Body of pancreas (tissue), 4 donors: ENCODE data around the gene ANO10. TPM values are rescaled to one million over a fixed set of nuclear protein-coding genes. Genes with fewer than 3 reads are reported as not detected.

ENCODE experiments used
- ATAC-seq: fragments of 150-250 bp; one replicate; pipeline ENCODE4 v1.9.1; 2016
- DNase-seq, 4 donors: peaks; one replicate each; pipeline ENCODE4 v3.0.0-alpha.2; 2019
- H3K27ac ChIP-seq, 4 donors: fragments of 200-600 bp; sonication (generic); 1 replicate in 3 of 4; 2 replicates in 1 of 4; pipeline versions ENCODE4 v1.5.1 to v1.6.1; 2016 to 2019; ENCODE audit warnings: mild to moderate bottlenecking in 1 of 4, mixed read lengths in 1 of 4, moderate library complexity in 1 of 4
- H3K27me3 ChIP-seq, 2 donors: fragments of 200-600 bp; sonication (generic); one replicate each; pipeline ENCODE4 v1.6.0; 2016; ENCODE audit warnings: mild to moderate bottlenecking in 1 of 2
- H3K36me3 ChIP-seq, 2 donors: fragments of 200-600 bp; sonication (generic); replicated peaks in 1 of 2; 2 replicates each; pipeline ENCODE4 v1.5.1; 2016; ENCODE audit warnings: low read depth in 2 of 2; ENCODE audit not compliant: insufficient read depth in 1 of 2
- H3K4me1 ChIP-seq: fragments of 200-600 bp; sonication (generic); one replicate; pipeline ENCODE4 v1.6.0; 2016
- H3K4me3 ChIP-seq, 2 donors: fragments of 200-600 bp; sonication (generic); 1 replicate in 1 of 2; 2 replicates in 1 of 2; pipeline ENCODE4 v1.5.1; 2016 to 2019
- H3K9me3 ChIP-seq, 3 donors: fragments of 200-600 bp; sonication (generic); 1 replicate in 2 of 3; 2 replicates in 1 of 3; pipeline ENCODE4 v1.5.1; 2016
- POLR2A ChIP-seq, 3 donors: fragments of 450-650 bp; IDR thresholded peaks; one replicate each; pipeline ENCODE4 v1.6.1; 2016; ENCODE audit warnings: antibody characterized with exemption in 3 of 3, mild to moderate bottlenecking in 2 of 3
- WGBS, 2 donors: methylation state at CpG; one replicate each; pipeline ENCODE4 v1.1.5; 2017; 5-methylcytosine and 5-hydroxymethylcytosine counted together
- intact Hi-C: fragments of 100-400 bp; cut with DNase I; formaldehyde crosslinking; loops from one replicate; pipeline ENCODE4 v1.15.1; 2023
- total RNA-seq, 2 donors: library from RNA; depleted of rRNA; stranded (reverse); fragments of >200 nt; gene quantifications; one replicate each; pipeline ENCODE4 v1.1.0, GENCODE V29; 2016
- TF ChIP-seq, protein P1 (sequence below), 7 experiments: fragments of 450-650 bp in 4 of 7; fragments of 200-600 bp in 3 of 7; sonication (generic) in 3 of 7; IDR thresholded peaks; one replicate each; pipeline ENCODE4 v1.5.1; 2016 to 2019; ENCODE audit warnings: antibody characterized with exemption in 7 of 7

ANO10 gene
- total RNA-seq, 2 donors from 2014 or later, result 14.3 to 16.2 TPM

DNA sequence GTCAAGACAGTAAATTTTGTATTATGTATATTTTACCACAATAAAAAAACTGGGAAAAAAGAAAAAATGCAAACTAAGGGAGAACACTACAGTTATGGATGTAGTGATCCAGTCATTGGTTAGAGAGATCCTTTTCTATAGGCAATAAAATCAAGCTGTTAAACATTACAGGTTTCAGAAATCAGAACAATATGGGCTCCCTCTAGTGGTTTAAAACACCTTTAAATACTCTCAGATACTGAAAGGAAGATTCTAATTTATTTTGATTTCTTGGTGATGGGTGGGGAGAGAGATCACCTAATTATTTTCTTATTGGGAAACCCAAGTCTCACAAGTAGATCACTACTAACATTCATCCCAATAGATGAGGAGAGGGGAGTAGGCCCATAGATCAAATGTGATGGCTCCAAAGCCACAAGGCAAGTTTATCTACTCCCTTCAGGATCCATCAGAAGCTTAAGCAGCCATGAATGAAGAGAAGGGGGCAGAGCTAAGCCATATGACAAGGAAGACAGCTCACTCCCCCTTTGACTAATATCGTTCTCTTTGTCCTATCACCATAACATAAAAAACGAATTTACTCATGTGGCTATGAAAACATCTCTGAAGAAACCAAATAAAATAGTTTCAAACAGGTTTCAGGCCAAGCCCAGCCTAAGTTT, 118.6 kb downstream of the ANO10 start:
- Histone ChIP-seq H3K4me1 (no peaks in the 10 kb centered on the region), H3K9me3 (no peaks in the 10 kb centered on the region), H3K4me3 (no peak overlapping the region), H3K27ac (no peak overlapping the region), H3K27me3 (no peaks in the 10 kb centered on the region), H3K36me3 (no peaks in the 10 kb centered on the region)
- intact Hi-C loops, result loop anchor here (10.0 kb wide), 1 partner anchor 338 kb away; no protein-coding TSS in a partner anchor
- TF ChIP-seq, protein P1, sequence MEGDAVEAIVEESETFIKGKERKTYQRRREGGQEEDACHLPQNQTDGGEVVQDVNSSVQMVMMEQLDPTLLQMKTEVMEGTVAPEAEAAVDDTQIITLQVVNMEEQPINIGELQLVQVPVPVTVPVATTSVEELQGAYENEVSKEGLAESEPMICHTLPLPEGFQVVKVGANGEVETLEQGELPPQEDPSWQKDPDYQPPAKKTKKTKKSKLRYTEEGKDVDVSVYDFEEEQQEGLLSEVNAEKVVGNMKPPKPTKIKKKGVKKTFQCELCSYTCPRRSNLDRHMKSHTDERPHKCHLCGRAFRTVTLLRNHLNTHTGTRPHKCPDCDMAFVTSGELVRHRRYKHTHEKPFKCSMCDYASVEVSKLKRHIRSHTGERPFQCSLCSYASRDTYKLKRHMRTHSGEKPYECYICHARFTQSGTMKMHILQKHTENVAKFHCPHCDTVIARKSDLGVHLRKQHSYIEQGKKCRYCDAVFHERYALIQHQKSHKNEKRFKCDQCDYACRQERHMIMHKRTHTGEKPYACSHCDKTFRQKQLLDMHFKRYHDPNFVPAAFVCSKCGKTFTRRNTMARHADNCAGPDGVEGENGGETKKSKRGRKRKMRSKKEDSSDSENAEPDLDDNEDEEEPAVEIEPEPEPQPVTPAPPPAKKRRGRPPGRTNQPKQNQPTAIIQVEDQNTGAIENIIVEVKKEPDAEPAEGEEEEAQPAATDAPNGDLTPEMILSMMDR (IDR thresholded peaks at IDR 0.05), result peak; percentile 24 to 67 (median 60)
- no peak for TF ChIP-seq POLR2A (IDR thresholded peaks at IDR 0.05)
- WGBS, 2 donors, result 43 to 44% methylated on average over 2 of the region's 2 CpGs
- no peak for DNase-seq
- ATAC-seq, result peak; percentile 35

DNA sequence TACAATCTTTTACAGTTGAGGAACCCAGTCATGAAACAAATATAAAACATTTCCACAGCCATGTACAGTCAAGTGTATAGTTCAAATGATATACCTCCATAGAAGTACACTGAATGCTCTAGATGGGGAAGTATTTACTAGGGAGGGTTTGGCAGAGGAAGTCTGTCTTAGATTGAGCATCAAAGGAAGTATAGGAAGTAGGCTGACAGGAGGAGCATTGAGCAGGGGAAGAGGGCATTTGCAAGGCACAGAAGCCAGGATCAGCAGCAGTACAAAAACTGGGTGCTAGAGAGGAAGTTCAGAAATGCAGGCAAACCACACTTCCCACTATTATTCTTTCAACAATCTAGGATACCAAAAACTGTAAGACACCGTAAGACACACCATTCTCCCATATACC, 122.6 kb downstream of the ANO10 start:
- DNase-seq (peak in 1 of 4 donors; percentile 18), ATAC-seq (no peak)
- no peaks in the 10 kb centered on the region for H3K4me1 ChIP-seq
- H3K36me3 ChIP-seq, result no peaks in the 10 kb centered on the region
- no peak for TF ChIP-seq POLR2A (IDR thresholded peaks at IDR 0.05)
- TF ChIP-seq, protein P1 (IDR thresholded peaks at IDR 0.05), result no peak
- no peaks in the 10 kb centered on the region for H3K27me3 ChIP-seq
- intact Hi-C loops, result no loop called here
- H3K4me3 ChIP-seq, result no peak overlapping the region
- 78 to 91% methylated on average over 1 of the region's 1 CpG for WGBS, 2 donors
- no peaks in the 10 kb centered on the region for H3K9me3 ChIP-seq
- no peak overlapping the region for H3K27ac ChIP-seq

DNA sequence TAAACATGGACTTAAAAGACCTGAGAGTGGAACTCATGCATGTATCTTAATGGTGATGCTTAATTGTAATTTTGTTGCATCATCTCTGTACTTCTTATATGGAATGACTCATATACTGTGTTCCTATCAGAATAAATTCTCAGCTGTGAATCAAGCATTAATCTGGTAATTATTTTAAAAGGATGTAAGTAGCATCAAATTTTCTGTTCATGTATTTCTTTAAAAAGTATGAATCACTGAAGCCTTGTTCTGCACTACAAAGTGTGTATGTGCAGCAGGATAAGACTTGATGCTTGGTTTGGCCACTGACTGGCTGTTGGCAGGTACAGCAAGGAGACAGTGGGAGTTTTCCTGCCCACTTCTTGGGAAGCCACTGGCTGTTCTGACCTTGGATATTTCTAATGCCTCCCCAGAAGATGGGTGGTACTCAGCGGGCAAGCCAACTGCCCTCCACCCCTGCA, 123.9 kb downstream of the ANO10 start:
- Histone ChIP-seq H3K36me3 (no peaks in the 10 kb centered on the region), H3K4me1 (no peaks in the 10 kb centered on the region), H3K27ac (no peak overlapping the region), H3K9me3 (no peaks in the 10 kb centered on the region), H3K4me3 (no peak overlapping the region), H3K27me3 (no peaks in the 10 kb centered on the region)
- DNase-seq (no peak), ATAC-seq (no peak)
- TF ChIP-seq, protein P1 (IDR thresholded peaks at IDR 0.05), result no peak
- no peak for TF ChIP-seq POLR2A (IDR thresholded peaks at IDR 0.05)
- 100% methylated on average over 1 of the region's 1 CpG for WGBS, 2 donors
- intact Hi-C loops, result no loop called here

DNA sequence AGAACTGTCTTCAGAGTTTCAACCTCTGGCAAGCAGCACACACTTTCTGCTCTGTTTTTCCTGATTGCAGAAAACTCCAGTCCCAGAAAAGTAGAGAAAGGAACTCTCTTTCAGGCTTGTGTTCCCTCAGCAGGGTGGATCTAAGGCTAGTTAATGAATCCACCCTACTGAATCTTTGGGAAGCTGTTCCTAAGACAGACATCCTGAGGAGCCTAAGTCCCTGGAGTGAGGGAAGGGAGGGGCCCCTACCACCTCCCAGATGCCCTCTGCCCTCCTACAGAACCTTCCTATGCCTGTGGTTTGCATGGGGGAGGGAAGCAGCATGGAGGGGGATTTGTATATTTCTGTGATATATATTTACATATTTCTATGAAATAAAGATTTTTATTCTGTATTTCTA, 124.4 kb downstream of the ANO10 start:
- Histone ChIP-seq H3K9me3 (no peaks in the 10 kb centered on the region), H3K27me3 (no peaks in the 10 kb centered on the region), H3K36me3 (no peaks in the 10 kb centered on the region), H3K27ac (no peak overlapping the region), H3K4me3 (no peak overlapping the region), H3K4me1 (no peaks in the 10 kb centered on the region)
- TF ChIP-seq, protein P1 (IDR thresholded peaks at IDR 0.05), result no peak
- no peak for TF ChIP-seq POLR2A (IDR thresholded peaks at IDR 0.05)
- ATAC-seq, result no peak
- no peak for DNase-seq
- intact Hi-C loops, result no loop called here
